Measurements from ENCODE around the gene VCAN.

- TF ChIP-seq POLR2A (IDR thresholded peaks at IDR 0.05) (no peak), CTCF (IDR thresholded peaks at IDR 0.05) (no peak), EP300 (IDR thresholded peaks at IDR 0.05; ENCODE audit: low read depth) (no peak)
Measured at GRCh38 chr5:83517688-83518085, 46.1 kb downstream of the VCAN start.

Measured in transverse colon (tissue), 3 donors.